Lower leg skin (tissue), 4 donors: ENCODE results near the gene KCNC1. TPM values are rescaled to one million over a fixed set of nuclear protein-coding genes. Genes with fewer than 3 reads are reported as not detected.

Experiments used
- DNase-seq, 2 donors: peaks; one replicate each; pipeline ENCODE4 v3.0.0-alpha.2; 2019; ENCODE audit warnings: low spot score in 2 of 2
- H3K4me3 ChIP-seq: fragments of 200-600 bp; sonication (generic); 2 replicates; pipeline ENCODE4 v1.5.1; 2017; ENCODE audit warnings: mild to moderate bottlenecking, low read depth; ENCODE audit not compliant: poor library complexity, severe bottlenecking
- CTCF ChIP-seq, 3 donors: fragments of 450-650 bp; IDR thresholded peaks; one replicate each; pipeline ENCODE4 v1.5.1; 2016; ENCODE audit warnings: antibody characterized with exemption in 3 of 3, mild to moderate bottlenecking in 3 of 3, moderate library complexity in 2 of 3
- POLR2A ChIP-seq, 2 donors: fragments of 450-650 bp; IDR thresholded peaks; one replicate each; pipeline ENCODE4 v1.6.1; 2016 to 2017; ENCODE audit warnings: antibody characterized with exemption in 2 of 2, mild to moderate bottlenecking in 1 of 2, moderate library complexity in 1 of 2
- WGBS, 2 donors: methylation state at CpG; one replicate each; pipeline ENCODE4 v1.1.5; 2018; 5-methylcytosine and 5-hydroxymethylcytosine counted together
- intact Hi-C: fragments of 100-400 bp; cut with DNase I; formaldehyde crosslinking; loops from one replicate; pipeline ENCODE4 v1.15.0; 2023; ENCODE audit warnings: low total_unique reads
- total RNA-seq, 4 donors: library from RNA; depleted of rRNA; stranded (reverse); fragments of >200 nt; gene quantifications; one replicate each; pipeline ENCODE4 v1.1.0, GENCODE V29; 2016

KCNC1 gene
- total RNA-seq, 4 donors from 2014 or later, result 0.06 TPM; not detected in 3

GRCh38 chr11:17775507-17776211 lies 41.1 kb downstream of the KCNC1 start:
- peak in 1 of 2 donors; percentile 83 for DNase-seq
- intact Hi-C loops, result no loop called here
- 87 to 93% methylated on average over 18 of the region's 18 CpGs for WGBS, 2 donors
- no peak overlapping the region for H3K4me3 ChIP-seq
- no peak for TF ChIP-seq POLR2A (IDR thresholded peaks at IDR 0.05)
- no peak for TF ChIP-seq CTCF (IDR thresholded peaks at IDR 0.05)

GRCh38 chr11:17776212-17776875 lies 41.8 kb downstream of the KCNC1 start:
- no peak for DNase-seq
- intact Hi-C loops, result no loop called here
- H3K4me3 ChIP-seq, result no peak overlapping the region
- WGBS, 2 donors, result 75 to 78% methylated on average over 15 of the region's 15 CpGs
- no peak for TF ChIP-seq CTCF (IDR thresholded peaks at IDR 0.05)
- TF ChIP-seq POLR2A (IDR thresholded peaks at IDR 0.05), result no peak

DNA sequence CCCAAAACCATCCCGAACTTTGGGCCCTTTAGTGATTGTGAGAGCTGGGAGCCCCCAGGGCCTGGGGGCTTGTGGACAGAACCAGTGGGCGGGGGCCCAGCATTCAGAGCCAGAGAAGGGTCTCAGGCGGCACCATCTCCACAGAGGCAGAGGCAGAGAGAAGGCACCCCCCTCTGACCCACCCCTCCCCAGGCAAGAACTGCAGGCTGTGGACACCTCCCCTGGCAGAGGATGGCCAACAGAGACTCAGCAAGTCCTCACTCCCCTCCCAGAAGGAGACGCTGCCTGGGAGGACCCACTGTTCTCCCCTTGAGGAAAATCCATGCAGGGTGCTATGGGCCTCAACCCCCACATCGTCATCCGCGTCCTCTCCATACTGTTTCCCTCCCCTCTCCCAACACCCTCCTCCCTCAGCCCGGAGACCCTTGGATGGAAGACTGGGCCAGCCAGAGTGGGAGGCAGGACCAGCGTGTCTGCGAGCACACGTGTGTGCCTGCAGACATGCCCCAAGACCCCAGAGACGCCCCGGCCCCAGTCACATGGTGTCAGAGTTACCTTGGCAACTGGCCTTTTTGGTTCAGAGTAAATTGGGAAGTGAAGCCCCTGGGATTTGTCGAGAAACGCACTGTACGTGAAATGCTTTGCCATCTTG lies 42.6 kb downstream of the KCNC1 start:
- DNase-seq, result no peak
- intact Hi-C loops, result no loop called here
- H3K4me3 ChIP-seq, result no peak overlapping the region
- TF ChIP-seq CTCF (IDR thresholded peaks at IDR 0.05) (no peak), POLR2A (IDR thresholded peaks at IDR 0.05) (no peak)
- 88 to 89% methylated on average over 14 to 16 of the region's 16 CpGs for WGBS, 2 donors

GRCh38 chr11:17777738-17778091 lies 43.1 kb downstream of the KCNC1 start:
- TF ChIP-seq POLR2A (IDR thresholded peaks at IDR 0.05) (no peak), CTCF (IDR thresholded peaks at IDR 0.05) (no peak)
- 86 to 91% methylated on average over 13 of the region's 13 CpGs for WGBS, 2 donors
- DNase-seq, result no peak
- no peak overlapping the region for H3K4me3 ChIP-seq
- intact Hi-C loops, result no loop called here

DNA sequence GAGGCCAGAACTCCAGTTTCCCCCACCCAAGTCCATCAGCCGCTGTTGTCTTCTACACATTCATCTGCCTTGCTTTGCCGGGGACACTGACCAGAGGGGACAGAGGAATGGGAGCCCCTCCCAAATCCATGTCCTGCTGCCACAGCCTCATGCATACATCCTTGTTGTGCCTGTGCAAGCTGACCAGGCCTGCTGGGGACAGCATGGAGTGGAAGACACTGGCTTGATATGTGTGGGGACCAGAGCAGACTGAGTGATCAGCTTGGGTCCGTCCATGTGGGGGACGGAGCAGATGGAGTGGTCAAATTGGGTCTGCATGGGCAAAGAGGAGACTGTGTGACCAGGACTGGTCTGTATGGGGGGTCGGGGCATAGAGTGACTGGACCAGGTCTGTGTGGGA lies 43.8 kb downstream of the KCNC1 start:
- TF ChIP-seq POLR2A (IDR thresholded peaks at IDR 0.05) (no peak), CTCF (IDR thresholded peaks at IDR 0.05) (no peak)
- no peak overlapping the region for H3K4me3 ChIP-seq
- DNase-seq, result no peak
- intact Hi-C loops, result no loop called here
- 96 to 99% methylated on average over 5 of the region's 5 CpGs for WGBS, 2 donors
